Occipital lobe (tissue), 2 donors: ENCODE measurements around the gene SAE1. TPM values are rescaled to one million over a fixed set of nuclear protein-coding genes. Genes with fewer than 3 reads are reported as not detected.
"Not testable (repeated sequence)": the region's sequence is repeated elsewhere in the genome, so short reads cannot be mapped to it uniquely, and the experiment has no call there.

Experiments
- DNase-seq: peaks from one replicate; lab custom pipeline; 2025; lab: John Stamatoyannopoulos, UW
- total RNA-seq: library from RNA; depleted of rRNA; stranded (reverse); fragments of >200 nt; gene quantifications from one replicate; pipeline ENCODE4 v1.2.3, GENCODE V29; 2014

Gene SAE1
- total RNA-seq = 76.3 TPM

DNA sequence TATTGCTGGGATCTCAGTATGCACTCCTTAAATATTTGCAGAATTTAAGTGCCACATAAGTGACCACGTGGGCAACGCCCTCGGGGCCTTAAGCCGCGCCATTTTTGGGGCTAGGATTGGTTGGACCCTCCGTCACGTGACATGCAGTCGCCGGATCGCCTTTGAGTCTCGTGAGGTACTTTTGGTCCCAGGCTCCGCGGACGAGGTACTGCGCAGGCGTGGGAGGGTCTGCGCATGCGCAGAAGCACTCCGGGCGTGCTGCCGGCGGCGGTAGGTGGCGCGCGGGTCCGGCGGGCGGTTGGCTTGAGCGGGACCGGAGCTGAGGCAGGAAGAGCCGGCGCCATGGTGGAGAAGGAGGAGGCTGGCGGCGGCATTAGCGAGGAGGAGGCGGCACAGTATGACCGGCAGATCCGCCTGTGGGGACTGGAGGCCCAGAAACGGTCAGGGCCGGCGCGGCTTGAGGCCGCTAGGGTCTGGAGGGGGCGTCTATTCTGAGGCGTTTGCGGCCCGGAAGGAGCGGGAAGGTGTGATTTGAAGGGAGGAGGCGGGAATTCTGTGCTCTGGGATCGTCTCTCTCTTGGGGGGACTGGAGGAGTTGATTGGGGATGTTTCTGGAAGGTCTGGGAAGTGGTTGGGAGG lies at the start of gene SAE1:
SAE1 (plus strand) TSS at position 247 of the 639 bp plus-strand sequence; CDS start at position 343, 96 bp downstream.
- DNase-seq = peak; percentile 86

DNA sequence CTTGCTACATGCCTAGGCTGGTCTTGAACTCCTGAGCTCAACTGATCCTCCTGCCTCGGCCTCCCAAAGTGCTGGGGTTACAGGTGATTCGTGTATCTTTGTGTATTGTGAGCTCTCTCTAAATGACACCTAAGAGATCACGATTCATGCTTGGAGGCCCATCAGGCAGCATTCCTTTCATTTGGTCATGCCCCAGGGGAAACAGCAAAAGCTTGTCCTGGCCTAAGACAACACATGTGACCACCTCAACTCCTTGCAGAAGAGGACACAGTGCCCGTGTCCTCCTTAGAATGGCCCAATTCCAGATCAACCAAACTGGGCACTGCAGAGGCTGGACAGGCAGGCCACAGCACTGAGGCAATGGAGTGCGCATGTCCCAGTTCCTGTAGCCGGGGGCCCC lies 49.5 kb upstream of the SAE1 start:
- no peak for DNase-seq

DNA sequence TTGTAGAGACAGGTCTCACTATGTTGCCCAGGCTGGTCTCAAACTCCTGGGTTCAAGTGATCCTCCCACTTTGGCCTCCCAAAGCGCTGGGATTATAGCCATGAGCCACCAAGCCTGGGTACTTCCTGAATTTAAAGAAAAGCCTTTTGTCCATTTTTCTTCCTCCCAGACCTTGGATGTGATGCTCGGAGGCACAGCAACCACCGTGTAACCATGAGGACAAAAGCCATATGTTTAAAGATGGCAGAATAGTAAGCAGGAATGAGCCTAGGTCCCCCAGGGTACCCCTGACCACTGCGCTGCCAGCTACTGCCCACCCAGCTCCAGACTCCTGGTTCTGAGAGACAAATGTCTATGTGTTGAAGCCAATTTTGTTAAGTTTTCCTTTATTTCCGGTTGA lies 48.1 kb upstream of the SAE1 start:
- no peak for DNase-seq

DNA sequence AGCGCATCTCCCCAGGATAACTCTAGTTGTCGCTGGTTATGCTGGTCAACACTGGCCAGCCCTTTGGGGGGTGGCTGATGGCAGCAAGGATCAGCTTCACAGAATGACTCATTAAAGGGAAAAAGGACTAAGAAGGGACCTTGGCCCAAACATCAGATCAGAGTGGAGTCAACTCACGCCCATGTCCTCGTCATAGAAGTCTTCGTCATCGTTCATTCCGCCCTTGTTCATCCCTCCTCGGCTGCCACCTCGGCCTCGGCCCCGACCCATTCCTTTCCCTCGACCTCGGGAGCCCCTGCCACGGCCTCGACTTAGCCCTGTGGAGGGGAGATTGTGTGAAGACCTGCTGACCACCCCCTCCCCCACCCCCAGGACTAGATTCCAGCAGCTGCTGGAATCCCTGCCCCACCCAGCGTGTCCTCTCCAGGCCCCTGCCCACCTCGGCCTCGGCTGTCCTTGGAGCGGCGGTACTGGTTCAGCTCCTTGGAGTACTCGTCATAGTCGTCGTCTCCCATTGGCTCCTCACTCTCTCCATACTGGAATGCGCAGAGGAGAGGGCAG lies 45.7 kb upstream of the SAE1 start:
- DNase-seq = no peak

DNA sequence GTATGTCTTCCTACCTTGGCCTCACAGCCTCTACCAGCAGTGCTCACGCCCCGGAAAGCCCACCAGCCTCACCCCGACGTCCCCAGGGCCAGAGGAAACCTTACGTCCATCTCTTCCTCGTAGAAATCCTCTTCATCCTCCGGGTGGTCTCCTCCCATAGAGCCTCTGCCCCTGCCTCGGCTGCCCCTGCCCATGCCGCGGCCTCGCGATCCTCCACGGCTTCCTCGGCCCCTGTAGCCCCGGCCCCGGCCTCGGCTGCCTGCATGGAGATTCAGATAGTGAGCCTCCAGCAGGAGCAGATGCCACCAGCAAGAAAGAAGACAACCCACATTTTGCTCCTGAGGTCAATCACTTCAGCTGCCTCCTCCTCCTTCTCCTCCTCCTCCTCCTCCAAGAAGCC lies 44.4 kb upstream of the SAE1 start:
- no peak for DNase-seq

DNA sequence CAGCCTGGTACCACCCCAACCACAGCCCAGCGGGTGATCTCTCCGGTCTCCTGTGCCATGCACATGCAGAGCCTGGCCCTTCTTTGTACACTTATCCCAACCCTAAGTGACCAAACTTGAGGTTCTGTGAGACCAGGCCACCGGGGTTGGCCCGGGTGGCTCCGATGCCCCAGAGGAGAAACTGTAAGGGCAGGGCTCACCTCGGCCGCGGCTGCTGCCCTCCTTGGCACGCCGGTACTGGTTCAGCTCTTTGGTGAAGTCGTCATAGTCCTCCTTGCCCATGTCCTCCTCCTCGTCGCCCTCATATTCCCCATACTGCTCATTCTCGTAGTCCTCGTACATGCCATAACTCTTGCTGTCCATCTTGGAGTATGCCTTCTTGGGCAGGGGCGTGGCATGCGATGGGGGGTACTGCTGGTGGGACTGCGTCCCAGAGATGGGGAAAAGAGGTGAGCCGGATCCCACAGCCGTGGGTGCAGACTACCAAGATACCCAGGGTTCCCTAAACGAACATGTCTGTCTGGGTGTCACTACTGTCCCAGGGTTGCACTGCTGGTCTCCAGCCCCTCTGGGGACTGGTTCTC lies 40.8 kb upstream of the SAE1 start:
- no peak for DNase-seq

DNA sequence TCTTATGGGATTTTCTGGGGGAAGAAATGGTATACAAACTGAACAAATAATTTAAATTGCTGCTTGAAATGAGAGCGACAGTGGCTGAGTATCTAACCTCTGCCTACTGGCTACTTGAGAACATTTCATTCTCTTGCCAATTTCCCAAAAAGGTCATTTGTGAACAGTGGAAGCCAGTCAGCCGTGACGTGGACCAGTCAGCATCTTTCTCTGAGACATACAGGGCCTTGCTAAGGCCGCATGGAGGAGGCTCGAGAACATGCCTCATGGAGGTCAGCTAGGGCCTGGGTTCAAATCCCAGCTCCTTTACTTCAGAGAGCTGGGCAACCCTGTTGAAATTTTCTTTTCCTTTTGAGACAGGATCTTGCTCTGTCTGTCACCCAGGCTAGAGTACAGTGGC lies 37.4 kb upstream of the SAE1 start:
- DNase-seq = no peak

DNA sequence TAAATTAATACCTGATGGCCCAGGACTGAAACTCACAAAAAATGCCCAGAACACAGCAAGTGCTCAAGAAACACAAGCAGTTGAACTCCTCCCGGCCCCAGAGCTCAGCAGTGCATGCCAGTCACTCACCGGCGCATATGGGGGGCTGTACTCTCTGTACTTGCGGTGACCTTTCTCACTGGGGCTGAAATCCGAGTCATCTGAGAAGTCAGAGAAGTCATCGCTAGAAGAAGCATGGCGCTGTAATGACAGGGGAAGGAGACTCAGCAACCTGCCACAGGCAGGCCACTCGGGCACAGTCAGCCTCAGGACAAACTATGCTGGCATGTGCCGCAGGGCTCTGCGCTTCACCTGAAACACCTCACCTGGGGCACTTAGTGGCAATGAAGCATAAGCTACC lies 36.8 kb upstream of the SAE1 start:
- DNase-seq = no peak

DNA sequence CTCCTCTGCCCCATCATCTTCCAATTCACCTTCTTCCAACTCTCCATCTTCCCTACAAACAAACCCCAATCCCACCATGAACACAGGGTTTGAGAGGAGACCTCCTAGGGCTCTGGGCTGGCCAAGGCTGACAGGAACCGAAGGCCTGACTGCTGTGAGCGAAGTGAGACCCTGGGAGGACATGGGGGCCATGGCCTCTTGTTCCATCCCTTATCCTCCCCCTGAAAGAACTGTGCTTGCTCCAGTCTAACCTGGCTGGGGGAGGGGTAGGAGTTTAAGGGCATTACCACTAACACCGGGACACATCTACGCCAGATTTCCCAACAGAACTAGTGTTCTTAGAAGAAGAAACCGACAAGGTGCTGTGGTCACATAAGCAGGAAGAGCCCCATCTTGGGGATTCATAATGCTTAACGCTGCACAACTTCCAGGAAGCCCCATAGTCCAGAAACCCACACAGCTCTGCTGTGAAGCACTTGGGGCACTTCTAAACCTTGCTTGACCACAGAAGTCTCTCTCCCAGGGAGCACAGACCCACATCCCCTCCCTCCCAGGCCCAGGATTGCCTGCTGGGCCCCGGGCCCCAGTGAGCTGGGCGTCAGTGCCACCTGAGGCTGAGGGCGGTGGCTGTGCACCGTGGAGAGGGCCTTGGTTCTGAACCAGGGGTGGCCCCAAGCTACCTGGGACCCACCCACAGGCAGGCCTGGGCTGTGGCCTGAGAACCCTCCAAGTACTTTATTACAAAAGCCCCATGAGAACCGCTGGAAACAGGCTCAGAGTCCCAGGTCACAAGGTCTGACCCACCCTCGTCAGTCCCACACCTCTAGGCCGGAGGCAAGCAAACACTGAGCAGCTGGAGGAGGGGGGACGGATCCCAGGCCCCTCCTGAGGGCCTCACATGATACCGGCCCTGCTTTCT lies 35.8 kb upstream of the SAE1 start:
- no peak for DNase-seq

DNA sequence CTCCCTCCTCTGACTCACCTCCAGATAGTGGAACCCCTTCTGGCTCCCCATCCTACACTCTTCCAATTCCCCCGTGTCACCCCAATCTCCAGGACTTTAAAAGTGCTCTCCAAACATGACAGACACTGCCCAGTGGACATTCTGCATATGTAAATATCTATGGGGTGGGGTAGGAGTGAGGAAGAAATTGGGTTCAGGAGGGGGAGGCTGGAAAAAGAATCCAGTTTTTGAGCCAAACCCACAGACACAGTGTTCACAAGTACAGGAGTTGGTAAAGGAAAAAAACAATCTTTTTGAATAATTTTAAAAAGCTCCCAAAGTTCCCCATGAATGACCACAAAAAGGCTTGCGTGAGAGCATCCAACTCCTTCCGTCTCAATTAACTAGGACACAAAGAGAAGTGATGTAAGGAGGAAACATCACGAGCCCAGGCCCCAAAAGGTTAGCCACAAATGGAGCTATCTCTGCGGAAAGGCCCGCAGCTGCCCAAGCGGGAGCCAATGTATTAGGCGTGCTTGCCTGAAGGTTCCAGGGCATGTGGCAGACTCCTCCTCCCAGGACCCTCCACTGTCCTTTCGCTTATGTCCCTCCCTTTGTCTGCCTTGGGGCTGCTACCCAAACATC lies 35.0 kb upstream of the SAE1 start:
- no peak for DNase-seq

DNA sequence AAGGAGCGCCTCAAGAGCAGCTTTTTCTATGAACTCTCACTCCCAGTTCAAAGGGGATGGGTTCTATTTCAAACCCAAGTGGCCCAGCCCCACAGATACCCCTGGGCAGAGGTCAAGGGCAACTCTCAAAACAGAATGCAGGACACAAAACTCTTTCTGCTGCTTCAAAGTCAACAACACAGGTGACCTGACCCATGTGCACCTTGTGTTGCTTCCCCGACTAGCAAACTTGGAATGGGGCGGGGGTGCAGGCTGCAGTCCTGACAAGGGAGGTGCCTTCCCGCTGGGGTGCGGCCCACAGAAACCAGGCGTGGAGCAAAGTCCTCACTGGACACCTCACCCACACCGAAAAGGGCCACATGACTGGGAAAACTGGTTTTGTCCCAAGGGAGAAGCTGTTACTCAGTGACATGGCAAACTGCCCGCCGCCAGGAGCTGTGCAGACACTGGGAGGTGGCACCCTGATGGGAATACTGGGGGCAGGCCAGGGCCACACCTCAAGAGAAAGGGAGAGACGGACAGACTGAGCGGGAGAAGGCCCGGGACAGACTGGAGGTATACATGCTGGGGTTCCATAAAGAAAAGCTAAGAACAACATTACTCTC lies 34.4 kb upstream of the SAE1 start:
- DNase-seq = no peak

DNA sequence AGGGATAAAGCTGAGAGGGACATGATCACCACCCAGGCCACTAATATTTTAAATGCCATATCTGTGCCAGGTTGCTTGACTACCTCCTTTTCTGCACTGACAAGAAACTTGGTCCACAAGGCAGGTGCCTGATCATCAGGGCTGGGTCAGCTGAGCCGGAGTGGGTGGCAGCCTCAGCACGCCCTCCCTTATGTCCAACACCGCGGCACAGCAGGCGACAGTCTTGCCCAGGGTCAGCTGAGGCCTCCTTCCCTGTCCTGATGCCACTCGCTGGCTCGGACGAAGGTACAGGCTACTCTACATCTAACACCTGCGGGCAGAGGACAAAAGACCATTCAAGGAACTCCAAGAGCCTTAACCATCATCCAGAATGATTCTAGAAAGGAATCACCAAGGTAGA lies 33.9 kb upstream of the SAE1 start:
- no peak for DNase-seq

DNA sequence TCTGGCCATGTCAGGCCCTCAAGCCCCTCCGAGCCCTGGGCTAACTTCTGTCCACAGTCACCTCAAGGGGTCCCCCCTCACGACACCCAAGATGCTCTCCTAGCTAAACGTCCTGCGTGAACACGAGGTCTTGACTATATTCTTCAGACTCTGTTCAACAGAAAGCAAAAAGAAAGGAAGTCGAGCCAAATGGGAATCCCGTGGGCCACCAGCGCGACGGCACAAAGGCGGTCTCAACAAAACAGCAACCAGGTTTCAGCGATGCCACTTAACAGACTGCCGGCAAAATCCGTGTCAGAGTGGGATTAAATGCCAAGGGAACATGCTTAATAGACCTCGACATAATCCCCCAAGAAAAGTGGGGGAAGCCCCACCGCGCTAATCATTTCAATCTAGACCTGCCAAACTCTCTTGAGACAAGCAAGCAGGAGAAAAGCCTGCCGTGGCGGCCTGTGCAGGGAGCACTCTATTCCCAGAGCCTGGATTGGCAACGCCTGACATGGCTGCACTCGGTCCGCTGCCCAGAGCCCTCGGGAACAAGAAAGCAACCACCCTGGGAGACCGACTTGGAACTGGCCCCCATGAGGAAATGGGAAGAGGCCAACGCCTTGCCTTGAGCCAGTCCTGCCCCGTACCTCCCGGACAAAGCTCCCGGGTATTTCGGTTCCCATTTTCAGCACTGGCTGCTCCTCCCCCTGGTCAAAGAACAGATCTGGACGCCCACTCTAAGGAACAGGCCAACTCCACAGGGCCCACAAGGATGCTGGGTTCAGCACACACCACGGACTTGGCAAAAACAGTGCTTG lies 33.0 kb upstream of the SAE1 start:
- peak; percentile 43 for DNase-seq

DNA sequence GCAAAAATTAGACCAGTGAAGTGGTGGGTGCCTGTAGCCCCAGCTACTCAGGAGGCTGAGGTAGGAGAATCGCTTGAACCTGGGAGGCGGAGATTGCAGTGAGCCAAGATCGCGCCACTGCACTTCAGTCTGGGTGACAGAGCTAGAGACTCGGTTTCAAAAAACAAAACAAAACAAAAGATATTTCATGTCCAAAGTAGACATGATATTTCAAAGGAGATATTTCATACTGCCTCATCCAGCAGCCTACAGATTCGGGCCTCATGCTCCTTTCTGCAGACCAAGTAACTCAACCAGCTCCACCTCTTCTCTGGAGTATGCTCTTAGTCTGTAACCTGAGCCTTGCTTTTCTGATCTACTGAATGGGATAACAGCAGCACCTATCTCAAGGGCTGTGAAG lies 32.0 kb upstream of the SAE1 start:
- DNase-seq = no peak

DNA sequence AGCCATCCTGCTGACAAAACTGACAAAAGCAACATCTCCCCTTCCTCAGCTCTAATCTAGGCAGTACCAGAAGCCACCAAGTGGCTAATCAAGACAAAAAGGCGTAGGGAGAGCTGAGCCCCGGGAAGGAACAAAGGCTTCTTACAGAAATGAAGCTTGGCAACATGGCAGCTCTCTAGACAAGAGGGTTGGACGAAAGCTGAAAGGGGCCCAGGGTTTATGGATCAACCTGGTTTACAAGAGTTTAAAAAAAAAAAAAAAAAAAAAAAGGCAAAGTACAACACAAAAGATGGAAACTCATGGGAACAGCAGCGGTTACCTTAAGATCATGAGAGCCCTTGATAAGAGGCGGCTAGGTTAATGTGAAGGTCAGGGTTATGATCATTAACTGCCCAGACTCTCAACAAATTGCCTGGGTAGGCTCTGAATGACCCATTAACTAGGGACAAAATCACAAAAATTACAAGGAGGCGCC lies 31.0 kb upstream of the SAE1 start:
- DNase-seq = no peak

DNA sequence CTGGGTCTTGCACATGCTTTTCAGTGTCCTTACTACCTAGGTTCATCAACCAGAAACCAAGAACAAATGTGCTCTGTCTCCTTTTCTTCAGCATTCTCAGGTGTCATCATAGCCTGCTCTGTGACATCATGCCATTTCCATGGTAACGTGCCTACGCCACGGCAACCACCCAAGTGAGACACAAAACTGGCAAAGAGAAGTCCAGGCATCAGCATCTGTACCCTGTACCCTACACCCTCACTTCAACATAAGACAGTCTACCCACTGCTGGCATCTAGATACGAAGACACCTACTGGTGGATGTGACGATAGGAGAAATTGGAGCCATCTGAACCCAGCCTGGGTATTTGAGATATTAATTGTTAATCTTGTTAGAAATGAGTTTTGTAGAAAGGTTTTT lies 30.3 kb upstream of the SAE1 start:
- no peak for DNase-seq

DNA sequence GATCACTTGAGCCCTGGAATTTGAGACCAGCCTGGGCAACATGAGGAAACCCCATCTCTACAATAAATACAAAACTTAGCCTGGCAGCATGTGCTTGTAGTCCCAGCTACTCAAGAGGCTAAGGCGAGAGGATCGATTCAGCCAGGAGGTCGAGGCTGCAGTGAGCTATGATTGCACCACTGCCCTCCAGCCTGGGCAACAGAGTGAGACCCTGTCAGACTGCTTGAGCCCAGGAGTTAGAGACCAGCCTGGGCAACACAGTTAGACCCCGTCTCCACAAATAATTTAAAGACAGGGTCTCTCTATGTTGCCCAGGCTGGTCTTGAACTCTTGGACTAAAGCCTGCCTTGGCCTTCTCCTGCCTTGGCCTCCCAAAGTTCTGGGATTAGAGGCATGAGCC lies 29.5 kb upstream of the SAE1 start:
- DNase-seq = not testable (repeated sequence)

DNA sequence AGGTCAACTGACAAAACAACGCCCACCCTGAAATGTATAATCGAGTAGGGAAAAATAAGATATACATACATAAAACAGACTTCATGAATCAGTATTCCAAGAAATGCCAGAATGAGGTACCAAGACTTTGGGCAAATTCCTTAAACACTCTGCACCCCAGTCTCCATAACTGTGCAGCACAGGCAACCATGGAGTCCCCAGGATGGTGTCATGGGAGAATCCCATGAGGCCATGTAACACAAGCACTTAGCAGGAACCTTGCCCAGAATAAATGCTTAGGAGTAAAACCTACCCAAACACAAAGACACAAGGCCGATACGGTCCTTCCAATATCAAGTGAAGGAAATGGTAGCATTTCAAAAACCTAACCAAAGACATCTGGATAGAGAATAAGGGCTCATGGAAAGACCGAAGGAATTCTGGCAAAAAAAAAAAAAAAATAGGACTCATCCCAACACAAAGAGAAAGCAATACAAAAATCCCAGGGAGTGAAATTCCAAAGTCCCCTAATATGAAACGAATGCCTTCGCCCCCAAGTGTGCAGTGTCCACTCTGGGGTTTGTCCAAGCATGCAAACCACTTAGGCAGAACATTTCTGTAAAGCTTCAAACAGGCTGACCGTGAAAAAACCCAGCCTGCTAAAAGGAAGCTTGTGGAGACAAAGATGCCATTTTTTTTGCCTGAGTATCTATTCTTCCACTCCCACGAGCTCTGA lies 28.1 kb upstream of the SAE1 start:
- DNase-seq = no peak

DNA sequence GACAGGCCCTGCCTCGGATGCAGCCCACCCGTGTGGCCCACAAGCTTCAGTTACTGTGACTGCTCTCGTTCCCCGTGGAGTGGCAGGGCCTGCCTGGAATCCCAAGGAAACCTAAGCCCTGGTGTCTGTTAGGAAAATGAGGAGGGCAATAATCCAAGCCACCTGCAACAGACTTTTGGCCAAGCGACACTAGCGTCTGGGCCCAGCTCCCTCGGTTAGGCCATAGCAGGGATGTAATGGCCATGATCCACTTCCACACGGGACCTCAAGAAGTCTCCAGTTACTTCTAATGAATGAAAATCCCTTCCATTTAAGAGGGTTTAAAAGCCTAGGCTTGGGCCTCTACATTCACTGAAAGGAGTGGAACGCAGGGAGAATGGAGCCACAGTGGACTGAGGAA lies 26.0 kb upstream of the SAE1 start:
- no peak for DNase-seq

DNA sequence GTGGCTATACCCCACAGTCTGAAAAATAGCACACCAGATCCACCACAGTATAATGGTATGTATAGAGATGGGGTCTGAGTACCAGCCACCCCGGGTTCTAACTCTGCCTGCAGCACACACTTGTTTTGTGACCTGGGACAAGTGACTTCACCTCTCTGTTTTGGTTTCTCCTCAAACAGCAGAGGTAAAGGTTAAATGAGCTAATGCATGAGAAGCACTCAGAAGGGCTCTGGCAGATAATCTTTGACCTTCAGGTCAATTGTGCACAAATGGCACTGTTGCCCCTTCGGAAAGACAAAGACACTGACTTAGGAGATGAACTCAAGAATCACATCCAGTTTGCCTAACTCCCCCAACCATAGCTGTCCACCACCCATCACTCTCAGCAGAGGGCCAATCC lies 24.8 kb upstream of the SAE1 start:
- no peak for DNase-seq
